OCI-LY7 (cell line): ENCODE results near the gene SRC.

ENCODE experiments used
- EZH2phosphoT487 ChIP-seq: fragments of 200-600 bp; sonication (generic); IDR thresholded peaks from 2 replicates; pipeline ENCODE4 v1.6.1; 2018; ENCODE audit warnings: low read depth, borderline replicate concordance, mild to moderate bottlenecking, mixed run types, antibody characterized with exemption, low read length, moderate library complexity, mixed read lengths
- TF ChIP-seq, protein P1 (sequence below): fragments of 200-600 bp; sonication (generic); conservative IDR thresholded peaks from 2 replicates; pipeline ENCODE4 v1.5.1; 2014; ENCODE audit warnings: mild to moderate bottlenecking, antibody characterized with exemption, low read length, moderate library complexity, mixed read lengths

DNA sequence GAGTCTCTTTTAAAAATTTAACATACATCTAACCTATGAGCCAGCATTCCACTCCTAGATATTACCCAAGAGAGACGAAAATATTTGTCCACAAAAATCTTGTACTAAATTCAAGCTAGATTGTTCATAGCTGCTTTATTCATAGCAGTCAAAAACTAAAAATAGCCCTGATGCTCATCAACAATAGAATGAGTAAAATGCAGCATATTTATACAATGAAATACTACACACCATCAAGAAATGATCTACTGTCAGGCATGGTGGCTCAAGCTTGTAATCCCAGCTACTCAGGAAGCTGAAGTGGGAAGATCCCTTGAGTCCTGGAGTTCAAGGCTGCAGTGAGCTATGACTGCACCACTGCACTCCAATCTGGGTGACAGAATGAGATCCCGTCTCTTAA lies 22.0 kb upstream of the SRC start:
- TF ChIP-seq, protein P1, sequence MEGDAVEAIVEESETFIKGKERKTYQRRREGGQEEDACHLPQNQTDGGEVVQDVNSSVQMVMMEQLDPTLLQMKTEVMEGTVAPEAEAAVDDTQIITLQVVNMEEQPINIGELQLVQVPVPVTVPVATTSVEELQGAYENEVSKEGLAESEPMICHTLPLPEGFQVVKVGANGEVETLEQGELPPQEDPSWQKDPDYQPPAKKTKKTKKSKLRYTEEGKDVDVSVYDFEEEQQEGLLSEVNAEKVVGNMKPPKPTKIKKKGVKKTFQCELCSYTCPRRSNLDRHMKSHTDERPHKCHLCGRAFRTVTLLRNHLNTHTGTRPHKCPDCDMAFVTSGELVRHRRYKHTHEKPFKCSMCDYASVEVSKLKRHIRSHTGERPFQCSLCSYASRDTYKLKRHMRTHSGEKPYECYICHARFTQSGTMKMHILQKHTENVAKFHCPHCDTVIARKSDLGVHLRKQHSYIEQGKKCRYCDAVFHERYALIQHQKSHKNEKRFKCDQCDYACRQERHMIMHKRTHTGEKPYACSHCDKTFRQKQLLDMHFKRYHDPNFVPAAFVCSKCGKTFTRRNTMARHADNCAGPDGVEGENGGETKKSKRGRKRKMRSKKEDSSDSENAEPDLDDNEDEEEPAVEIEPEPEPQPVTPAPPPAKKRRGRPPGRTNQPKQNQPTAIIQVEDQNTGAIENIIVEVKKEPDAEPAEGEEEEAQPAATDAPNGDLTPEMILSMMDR = no peak
- TF ChIP-seq EZH2phosphoT487 = no peak
